Left colon (tissue), 2 donors: ENCODE results near the gene TAS1R3. TPM values are rescaled to one million over a fixed set of nuclear protein-coding genes. Genes with fewer than 3 reads are reported as not detected.

Experiments used
- ATAC-seq: fragments of 200-7000 bp; cut with Tn5 transposase; one replicate; pipeline ENCODE4 v1.9.1; 2020; ENCODE audit warnings: mild to moderate bottlenecking, moderate library complexity
- DNase-seq, 2 donors: peaks; one replicate each; pipeline ENCODE4 v3.0.0-alpha.2; 2020
- intact Hi-C, 2 donors: fragments of 100-400 bp; cut with DNase I in 1 of 2; cut with micrococcal nuclease in 1 of 2; formaldehyde crosslinking; loops; one replicate each; pipeline versions ENCODE4 v1.11.2 to v1.14.0; 2022; cut with DNase I, micrococcal nuclease
- total RNA-seq, 2 donors: library from RNA; stranded (reverse); fragmentation: NEBNext Ultra II Directional; extraction: Animal tissue kit (Norgen Biotek cat#: 25700); gene quantifications; one replicate each; pipeline ENCODE4 v1.2.1, GENCODE V29; 2021
- donor health status: DM: no; HTN: no; CAD: no.
- donor health status: DM: yes; HTN: yes; CAD: no.

Gene TAS1R3
- total RNA-seq, 2 donors from 2014 or later = 0.67 to 0.89 TPM

DNA sequence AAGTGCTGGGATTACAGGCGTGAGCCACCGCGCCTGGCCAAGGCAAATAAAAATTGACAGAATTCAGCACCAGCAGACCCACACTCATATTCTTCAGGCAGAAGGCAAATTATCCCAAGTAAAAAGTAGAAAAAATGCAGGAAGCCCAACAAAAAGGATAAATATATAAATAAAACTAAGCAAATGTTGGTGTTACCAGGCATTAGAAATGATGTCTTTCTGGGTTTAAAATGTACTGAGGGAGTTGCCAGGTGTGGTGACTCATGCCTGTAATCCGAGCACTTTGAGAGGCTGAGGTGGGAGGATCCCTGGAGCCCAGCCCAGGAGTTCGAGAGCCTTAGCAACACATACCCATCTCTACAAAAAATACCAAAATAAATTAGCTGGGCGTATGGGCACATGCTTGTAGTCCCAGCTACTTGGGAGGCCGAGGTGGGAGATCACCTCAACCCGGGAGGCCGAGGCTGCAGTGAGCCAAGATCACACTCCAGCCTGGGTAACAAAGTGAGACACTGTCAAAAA, 12.9 kb upstream of the TAS1R3 start:
- peak; percentile 67 to 80 for DNase-seq
- peak; percentile 79 for ATAC-seq
- intact Hi-C loops = no loop called here

DNA sequence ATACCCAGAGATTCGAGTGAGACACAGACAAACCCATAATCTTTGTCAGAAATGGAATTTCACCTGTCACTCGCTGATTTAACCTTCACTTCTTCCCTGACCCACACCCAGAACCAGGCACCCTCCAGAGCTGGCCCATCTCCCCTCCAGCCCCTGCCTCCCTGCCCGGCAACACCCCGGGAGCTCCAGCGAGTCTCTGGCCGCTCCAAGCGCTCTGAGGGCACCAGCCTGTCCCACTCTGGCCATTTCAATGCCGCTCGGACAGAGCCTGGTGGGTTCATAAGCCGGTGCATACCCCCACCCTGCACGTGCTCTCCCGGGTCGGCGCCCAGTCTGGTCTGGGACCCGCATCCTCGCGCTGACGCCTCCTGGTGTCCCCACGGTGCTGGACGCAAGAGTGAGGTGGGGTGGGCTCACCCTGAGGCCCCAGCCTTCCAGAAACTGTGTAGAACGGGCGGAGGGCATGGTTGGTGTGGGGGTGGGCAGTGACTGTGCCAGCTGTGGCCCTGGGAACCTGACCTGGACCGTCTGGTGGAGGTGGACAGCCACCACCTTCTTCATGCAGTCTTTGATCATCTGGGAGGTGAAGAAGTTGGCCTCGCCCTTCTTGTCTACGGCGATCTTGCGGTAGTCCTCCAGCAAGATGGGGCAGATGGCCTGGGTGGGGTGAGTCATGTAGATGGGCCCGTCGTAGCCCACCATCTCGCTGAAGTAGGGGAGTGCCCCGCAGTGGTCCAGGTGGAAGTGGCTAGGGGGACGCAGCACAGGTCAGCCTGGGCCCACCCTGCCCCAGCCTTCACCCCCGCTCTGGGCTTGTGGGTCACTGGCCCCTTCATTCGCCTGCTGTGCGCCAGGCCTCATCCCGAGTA, 12.1 kb upstream of the TAS1R3 start:
- intact Hi-C loops = no loop called here
- no peak for DNase-seq
- ATAC-seq = no peak

DNA sequence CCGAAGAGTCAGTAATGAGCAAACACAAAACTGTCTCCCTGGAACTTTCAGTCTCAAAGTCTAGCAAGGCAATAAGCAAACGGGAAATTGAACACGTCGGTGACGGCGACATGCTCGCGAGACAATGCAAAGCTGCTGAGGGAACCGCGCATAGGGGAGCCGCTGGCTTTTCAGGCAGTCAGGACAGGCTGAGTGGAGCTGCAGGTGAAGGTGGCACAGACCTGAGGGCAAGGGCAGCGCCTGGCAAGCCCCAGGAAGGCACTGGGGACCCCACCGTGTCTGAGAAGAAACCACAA, 11.5 kb upstream of the TAS1R3 start:
- intact Hi-C loops = no loop called here
- ATAC-seq = no peak
- no peak for DNase-seq

DNA sequence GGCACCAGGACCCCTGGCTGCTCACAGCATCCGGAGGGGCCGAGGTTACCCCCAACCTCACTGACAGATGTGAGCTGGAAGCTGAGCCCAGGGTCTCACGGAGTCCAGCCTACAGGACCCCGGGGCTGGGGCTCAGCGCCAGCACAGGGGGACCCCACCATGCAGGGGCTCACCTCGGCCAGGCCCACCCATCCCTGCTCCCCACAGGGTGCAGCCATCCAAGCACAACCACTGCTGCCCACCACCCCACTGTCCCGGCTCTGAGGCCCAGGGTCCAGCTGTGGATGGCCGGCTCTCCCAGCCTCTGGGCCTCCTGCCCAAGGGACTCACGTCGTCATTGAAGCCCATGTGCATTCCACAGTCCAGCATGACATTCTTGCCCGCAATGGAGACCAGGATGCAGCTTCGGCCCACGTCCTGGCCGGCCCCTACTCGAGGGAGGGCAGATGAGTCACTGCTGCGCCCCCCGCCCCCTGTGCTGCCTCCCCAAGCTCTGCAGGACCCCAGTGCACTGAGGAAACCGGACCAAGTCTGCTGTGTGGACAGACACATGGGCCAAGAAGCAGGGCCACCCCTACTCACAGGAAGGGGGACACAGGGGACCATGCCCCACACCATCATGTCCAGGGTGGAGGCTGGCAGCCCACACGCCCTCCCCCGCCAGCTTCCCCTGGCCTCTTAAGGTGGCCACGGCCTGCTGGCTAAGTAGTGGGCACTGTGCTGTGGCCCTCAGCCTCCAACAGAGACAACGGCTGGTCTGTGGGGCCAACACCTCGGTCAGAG, 10.2 kb upstream of the TAS1R3 start:
- DNase-seq = no peak
- intact Hi-C loops = no loop called here
- no peak for ATAC-seq

DNA sequence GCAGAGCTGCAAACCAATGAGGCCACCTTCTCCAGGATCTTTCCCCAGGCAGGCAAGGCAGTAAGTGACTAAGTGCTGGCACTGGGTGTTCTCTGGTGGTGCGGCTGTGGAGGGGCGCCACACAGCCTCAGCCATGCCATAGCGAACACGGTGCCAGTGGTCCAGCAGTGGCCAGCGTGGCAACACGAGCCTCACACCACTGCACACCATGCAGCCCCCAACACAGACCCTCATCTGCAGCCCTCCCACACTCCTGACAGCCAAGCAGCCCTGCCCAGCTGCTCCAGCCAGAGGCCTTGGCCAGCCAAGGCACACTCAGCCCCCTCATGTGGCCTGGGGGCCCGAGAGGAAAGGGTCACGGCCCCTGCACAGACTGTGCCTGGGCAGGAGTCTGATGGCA, 9.6 kb upstream of the TAS1R3 start:
- DNase-seq (no peak), ATAC-seq (no peak)
- intact Hi-C loops = no loop called here

DNA sequence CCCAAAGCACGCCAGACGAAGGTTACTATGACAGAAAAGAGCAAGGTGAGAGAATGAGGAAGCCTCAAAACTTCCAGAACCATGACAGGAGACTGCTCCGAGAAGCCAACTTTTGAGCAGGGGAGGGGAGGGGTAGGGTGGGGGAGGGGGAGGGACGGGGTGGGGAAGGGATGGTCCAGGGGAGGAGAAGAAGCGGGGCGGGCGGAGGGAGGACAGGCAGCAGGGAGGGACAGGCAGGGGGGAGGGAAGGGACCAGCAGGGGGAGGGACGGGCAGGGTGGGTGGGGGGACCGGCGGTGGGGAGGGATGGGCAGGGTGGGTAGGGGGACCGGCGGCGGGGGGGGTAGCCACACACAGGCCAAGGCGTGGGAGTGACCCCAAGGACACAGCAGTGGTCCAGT, 8.7 kb upstream of the TAS1R3 start:
- DNase-seq = no peak
- intact Hi-C loops = no loop called here
- ATAC-seq = no peak

DNA sequence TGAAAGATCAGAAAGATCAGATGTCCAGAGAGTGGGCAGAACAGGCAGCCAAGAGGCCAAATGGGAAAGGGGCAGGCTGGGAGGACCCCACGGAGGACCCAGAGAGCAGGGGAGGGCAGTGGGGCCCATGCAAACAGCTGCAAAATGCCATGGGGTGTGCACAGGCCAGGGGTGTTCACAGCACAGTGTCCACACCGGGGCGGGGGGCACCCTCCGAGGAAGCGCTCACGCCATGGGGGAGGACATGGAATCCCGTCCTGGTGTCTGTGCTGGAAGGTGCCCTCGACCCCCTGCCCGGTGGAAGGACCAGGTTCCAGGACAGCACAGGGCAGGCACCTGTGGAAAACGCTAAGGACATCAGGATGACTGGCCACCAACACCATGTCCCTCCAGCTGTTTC, 8.1 kb upstream of the TAS1R3 start:
- intact Hi-C loops = no loop called here
- no peak for DNase-seq
- no peak for ATAC-seq

DNA sequence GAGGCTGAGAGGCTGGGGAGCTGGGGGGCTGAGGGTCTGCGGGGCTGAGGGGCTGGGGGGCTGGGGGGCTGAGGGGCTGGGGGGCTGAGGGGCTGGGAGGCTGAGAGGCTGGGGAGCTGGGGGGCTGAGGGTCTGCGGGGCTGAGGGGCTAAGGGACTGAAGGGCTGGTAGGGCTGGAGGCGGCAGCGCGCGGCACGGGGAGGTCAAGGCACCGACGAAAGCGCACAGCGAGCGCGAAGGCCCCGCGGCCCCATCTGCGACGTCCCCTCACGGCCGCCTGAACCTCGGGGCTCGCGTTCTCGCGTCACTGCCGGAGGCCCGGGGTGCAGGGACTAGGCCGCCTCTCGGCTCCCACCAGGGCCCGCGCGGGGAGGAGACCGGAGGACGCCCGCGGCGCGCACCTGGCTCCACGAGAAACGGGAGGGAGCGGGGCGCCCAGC, 7.0 kb upstream of the TAS1R3 start:
- ATAC-seq = no peak
- DNase-seq = no peak
- intact Hi-C loops = no loop called here

DNA sequence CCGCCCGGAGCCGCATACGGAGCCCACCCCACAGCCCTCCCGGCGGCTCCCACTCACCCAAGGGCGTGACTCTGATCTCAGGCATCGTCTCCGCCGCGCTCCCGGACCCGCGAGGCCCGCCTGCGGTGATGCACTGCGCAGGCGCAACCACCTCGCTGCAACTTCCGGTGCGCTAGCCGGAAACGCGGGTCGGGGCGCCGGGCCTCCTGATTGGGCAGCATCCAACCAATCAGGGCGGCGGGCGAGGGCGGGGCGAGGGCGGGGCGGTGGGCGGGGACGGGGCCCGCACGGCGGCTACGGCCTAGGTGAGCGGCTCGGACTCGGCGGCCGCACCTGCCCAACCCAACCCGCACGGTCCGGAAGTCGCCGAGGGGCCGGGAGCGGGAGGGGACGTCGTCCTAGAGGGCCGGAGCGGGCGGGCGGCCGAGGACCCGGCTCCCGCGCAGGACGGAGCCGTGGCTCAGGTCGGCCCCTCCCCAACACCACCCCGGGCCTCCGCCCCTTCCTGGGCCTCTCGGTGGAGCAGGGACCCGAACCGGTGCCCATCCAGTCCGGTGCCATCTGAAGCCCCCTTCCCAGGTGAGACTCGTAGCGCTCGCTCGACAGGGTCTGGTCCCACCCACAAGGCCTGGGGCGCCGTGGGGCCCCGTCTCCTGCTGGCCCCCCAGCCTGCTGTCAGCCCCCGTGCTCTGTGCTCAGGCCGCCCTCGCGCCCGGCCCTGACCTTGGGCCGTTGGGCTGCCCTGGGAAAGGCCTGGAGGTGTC, 6.4 kb upstream of the TAS1R3 start, which contains the start of the genes CPTP and INTS11:
Gene CPTP, plus strand, starts transcription at position 279 of the 764 bp plus-strand sequence. CDS start 2,109 bp downstream, outside the sequence.
Gene INTS11, minus strand, starts transcription at position 137 of the 764 bp plus-strand sequence. Its CDS starts 52 bp downstream, at position 85.
- intact Hi-C loops = no loop called here
- DNase-seq (peak; percentile 93 to 96), ATAC-seq (peak; percentile 85)

DNA sequence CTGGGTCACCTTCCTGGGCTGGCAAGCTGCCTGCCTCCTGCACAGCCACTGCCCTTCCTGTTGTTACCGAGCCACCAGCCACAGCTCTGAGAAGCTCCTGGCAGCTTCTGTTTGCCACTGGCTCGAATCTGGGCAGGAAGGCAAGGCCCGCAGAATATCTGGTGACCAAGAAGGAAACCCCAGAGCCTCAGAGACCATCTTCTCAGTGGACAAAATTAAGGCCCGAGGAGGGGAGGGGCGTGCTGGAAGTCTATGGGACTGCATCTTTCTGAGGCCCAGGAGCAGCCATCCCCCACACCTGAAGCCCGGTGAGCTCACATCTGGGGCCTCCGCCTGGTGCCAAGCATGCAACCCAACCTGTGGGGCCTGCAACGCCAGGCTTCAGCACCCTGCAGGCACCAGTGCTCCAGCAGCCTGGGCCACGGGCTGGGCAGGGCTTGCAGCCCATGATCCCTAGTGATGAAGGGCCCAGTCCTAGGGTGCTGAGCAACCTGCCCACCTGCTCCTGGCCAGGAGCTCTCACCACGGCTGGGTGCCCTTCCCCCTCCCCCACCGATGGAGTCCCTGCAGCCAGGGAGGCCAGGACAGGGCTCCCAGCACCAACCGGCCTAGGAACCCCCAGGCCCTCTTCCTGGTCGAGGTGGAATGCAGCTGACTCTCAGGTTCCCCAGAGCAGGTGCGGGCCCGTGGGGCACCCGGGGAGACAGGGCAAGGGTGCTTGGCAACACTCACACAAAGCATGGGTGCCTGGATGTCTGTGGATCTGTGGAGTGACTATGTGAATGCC, 5.6 kb upstream of the TAS1R3 start:
- ATAC-seq = peak; percentile 65
- DNase-seq = peak; percentile 71
- intact Hi-C loops = no loop called here

DNA sequence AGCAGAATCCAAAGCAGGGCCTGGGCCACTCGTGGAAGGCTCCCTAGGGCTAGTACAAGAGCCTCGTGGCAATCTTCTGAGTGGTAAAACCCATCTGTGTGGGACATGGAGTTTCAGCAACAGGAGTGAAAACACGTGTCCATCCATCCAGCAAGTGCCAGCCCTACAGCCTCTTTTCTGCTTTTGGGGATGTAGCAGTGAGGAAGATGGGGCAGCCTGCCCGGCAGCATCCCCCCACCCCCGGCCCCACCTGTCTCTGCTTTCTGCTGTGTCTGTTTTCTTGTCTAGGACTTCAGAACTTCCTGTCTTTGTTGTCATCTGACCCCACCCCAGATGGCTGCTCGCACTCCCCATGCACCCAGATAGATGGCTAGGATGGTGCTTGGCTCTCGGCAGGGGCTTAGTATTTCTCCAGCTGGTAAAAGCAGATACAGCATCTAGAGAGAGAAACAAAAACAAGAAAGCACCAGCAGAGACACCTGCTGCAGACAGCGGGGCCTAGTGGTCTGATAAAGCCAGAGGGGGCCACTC, 4.9 kb upstream of the TAS1R3 start:
- intact Hi-C loops = no loop called here
- ATAC-seq = no peak

DNA sequence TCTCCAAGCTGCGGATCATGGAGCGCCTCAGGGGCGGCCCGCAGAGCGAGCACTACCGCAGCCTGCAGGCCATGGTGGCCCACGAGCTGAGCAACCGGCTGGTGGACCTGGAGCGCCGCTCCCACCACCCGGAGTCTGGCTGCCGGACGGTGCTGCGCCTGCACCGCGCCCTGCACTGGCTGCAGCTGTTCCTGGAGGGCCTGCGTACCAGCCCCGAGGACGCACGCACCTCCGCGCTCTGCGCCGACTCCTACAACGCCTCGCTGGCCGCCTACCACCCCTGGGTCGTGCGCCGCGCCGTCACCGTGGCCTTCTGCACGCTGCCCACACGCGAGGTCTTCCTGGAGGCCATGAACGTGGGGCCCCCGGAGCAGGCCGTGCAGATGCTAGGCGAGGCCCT, 3.8 kb upstream of the TAS1R3 start:
- ATAC-seq = no peak
- intact Hi-C loops = no loop called here

More for the DNA sequence above, 4.9 kb upstream of the TAS1R3 start:
- DNase-seq = no peak

DNA sequence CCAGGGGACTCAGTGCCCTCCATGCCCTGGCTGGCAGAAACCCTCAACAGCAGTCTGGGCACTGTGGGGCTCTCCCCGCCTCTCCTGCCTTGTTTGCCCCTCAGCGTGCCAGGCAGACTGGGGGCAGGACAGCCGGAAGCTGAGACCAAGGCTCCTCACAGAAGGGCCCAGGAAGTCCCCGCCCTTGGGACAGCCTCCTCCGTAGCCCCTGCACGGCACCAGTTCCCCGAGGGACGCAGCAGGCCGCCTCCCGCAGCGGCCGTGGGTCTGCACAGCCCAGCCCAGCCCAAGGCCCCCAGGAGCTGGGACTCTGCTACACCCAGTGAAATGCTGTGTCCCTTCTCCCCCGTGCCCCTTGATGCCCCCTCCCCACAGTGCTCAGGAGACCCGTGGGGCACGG, 2.8 kb upstream of the TAS1R3 start:
- DNase-seq = no peak
- intact Hi-C loops = no loop called here
- ATAC-seq = no peak

More for the DNA sequence above, 3.8 kb upstream of the TAS1R3 start:
- DNase-seq = no peak

DNA sequence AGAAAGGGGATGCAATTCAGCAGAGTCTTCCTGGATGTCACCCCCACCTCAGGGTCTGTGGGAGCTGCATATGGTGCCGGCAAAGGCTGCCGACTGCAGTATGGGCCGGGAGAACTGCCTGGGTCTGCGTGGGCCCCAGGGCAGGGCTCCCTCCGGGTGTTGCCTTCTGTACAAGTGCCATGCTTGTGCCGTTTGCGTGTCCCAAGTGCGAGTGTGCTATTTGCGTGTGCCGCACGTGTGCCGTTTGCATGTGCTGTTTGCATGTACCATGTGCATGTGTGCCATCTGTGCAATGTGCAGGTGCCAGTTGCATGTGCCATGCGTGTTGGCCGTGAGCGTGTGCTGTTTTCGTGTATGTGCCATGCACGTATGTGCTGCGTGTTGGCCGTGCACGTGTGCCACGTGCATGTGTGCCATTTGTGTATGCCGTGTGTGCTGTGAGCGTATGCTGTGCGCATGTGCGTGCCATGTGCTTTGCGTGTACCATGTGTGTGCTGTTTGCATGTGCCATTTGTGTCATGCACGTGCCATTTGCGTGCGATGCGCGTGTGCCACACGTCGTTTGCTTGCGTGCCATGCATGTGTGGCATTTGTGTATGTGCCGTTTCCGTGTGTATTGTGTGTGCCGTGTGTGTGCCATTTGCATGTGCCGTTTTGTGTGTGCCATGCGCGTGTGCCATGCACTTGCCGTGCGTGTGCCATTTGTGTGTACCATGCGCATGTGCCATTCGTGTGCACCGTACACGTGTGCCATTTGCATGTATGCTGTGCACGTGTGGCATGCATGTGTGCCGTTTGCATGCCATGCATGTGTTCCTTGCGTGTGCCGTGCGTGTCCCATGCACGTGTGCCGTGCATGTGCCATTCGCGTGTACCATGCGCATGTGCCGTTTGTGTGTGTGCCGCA, 1.5 kb upstream of the TAS1R3 start:
- intact Hi-C loops = no loop called here
- no peak for DNase-seq
- no peak for ATAC-seq

DNA sequence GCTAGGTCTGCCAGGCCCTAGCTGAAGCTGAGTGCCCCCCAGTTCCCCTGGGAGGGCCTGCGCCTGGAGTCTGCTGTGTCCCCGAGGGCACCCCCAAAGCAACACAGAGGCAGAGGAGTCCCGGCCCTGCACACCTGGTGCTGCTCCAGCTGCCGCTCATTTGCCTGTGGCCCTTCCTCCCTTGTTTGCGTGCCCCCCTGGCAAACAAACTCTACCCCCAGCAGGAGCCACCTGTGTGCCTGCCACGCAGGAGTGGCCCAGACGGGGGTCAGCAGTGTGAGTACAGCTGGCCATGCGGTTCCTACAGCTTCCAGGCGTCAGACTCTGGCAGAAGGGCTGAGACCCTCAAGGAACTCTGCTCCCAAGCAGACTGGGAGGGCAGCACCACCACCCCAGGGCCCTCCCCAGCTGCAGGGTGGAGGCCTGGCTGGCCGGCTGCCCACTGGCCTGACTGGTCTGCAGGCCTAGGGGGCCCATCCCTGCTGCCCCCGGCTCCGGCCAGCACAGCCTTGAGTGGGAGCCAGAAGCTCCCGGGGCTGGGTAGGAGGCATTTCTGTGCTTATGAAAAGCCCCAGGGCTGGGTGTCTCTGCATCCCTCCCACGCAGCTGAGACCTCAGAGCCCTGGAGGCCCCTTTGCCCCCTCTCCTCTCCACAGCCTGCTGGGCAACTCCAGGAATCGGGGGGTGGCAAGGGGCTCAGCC, 563 bp upstream of the TAS1R3 start:
- intact Hi-C loops = no loop called here
- no peak for ATAC-seq
- no peak for DNase-seq

DNA sequence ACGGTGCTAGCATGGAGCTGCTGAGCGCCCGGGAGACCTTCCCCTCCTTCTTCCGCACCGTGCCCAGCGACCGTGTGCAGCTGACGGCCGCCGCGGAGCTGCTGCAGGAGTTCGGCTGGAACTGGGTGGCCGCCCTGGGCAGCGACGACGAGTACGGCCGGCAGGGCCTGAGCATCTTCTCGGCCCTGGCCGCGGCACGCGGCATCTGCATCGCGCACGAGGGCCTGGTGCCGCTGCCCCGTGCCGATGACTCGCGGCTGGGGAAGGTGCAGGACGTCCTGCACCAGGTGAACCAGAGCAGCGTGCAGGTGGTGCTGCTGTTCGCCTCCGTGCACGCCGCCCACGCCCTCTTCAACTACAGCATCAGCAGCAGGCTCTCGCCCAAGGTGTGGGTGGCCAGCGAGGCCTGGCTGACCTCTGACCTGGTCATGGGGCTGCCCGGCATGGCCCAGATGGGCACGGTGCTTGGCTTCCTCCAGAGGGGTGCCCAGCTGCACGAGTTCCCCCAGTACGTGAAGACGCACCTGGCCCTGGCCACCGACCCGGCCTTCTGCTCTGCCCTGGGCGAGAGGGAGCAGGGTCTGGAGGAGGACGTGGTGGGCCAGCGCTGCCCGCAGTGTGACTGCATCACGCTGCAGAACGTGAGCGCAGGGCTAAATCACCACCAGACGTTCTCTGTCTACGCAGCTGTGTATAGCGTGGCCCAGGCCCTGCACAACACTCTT, 1.1 kb downstream of the TAS1R3 start:
- no peak for ATAC-seq
- intact Hi-C loops = no loop called here
- DNase-seq = no peak
